ENCODE data around the gene KCNH4.

- TF ChIP-seq CTCF (IDR thresholded peaks at IDR 0.05) (no peak), EZH2 (IDR thresholded peaks at IDR 0.05; ENCODE audit: borderline replicate concordance, insufficient read depth, low read depth, low read length, poor library complexity, severe bottlenecking) (no peak)
These were observed 31.4 kb upstream of the KCNH4 start for GRCh38 chr17:42212382-42212781.

Measured in B cell (primary cell).